GM12873 (cell line): ENCODE measurements around the gene OR2T8.

Source experiments
- CTCF ChIP-seq: IDR thresholded peaks from 2 replicates; pipeline ENCODE4 v1.5.1; 2012; ENCODE audit warnings: low read depth, mild to moderate bottlenecking, moderate library complexity, low read length, control low read depth; ENCODE audit not compliant: insufficient read depth; ENCODE audit errors: missing control alignments

Gene OR2T8

GRCh38 chr1:247905910-247906503 lies 14.0 kb upstream of the OR2T8 start:
- TF ChIP-seq CTCF, result no peak

- TF ChIP-seq CTCF, result no peak
These were observed 13.5 kb upstream of the OR2T8 start for GRCh38 chr1:247906504-247907047.

- no peak for TF ChIP-seq CTCF
These were observed 11.3 kb upstream of the OR2T8 start for GRCh38 chr1:247908766-247909165.

GRCh38 chr1:247913786-247914185 lies 6.3 kb upstream of the OR2T8 start:
- TF ChIP-seq CTCF, result no peak

- TF ChIP-seq CTCF, result no peak
These were observed 5.0 kb upstream of the OR2T8 start for GRCh38 chr1:247914941-247915662.

- TF ChIP-seq CTCF, result no peak
These were observed 3.9 kb downstream of the OR2T8 start for GRCh38 chr1:247923941-247924340.

- TF ChIP-seq CTCF, result no peak
These were observed 4.8 kb downstream of the OR2T8 start, which contains the start of gene OR2AJ1 for GRCh38 chr1:247924868-247925267. TSS of gene OR2AJ1 (plus strand) at chr1:247924889. CDS start at chr1:247933769, 8,880 bp downstream.
